ENCODE results near the gene CCDC157.
"Not testable (repeated sequence)": the region's sequence is repeated elsewhere in the genome, so short reads cannot be mapped to it uniquely, and the experiment has no call there.

Gene CCDC157

DNA sequence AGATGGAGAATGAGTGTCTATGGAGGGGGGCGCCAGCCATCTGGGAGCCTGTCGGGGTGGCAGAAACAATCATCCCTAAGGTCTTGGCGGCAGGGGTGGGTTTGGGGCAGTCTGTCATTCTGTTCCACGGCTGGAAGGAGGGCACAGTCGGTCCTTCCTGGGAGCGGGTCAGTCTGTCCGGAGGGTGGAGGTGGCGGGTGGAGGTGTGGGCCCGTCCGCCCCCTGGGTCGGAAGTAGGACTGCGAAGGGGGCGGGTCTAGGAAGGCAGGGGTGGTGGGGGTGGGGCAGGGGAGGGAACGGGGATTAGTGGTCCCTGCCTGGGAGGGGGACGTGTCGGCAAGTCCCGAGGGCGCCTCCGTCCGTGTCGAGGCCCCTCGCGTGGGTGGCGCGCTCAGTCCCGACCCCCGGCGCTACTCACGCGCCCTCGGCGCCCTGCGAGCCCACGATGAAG lies 30.5 kb upstream of the CCDC157 start:
- peak in 1 of 2 donors; percentile 11 for DNase-seq

GRCh38 chr22:30326706-30327362 lies 30.0 kb upstream of the CCDC157 start, which contains the start of gene TBC1D10A:
TBC1D10A (minus strand) TSS chr22:30326941; CDS start chr22:30326881, 60 bp downstream.
- DNase-seq: peak; percentile 73 to 84

DNA sequence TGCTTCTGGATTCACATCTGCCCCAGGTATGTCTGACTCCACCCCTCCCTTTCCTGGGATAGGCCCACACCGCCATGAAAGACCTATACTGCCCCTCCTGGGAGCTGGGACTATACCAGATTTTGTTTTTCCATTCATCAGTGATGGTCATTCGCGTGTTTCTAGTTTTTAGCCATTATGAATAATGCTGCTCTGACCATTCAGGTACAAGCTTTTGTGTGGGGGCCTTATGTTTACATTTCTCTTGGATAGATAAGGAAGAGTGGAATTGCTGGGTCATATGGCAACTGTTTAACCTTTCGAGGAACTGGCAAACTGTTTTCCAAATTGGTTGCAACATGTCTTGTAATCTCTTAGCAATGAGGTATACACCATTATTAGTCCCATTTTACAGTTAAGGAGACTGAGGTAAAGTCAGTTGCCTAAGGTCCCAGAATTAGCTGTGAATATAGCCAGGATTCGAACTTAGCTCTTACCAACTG lies 28.9 kb upstream of the CCDC157 start:
- no peak for DNase-seq

DNA sequence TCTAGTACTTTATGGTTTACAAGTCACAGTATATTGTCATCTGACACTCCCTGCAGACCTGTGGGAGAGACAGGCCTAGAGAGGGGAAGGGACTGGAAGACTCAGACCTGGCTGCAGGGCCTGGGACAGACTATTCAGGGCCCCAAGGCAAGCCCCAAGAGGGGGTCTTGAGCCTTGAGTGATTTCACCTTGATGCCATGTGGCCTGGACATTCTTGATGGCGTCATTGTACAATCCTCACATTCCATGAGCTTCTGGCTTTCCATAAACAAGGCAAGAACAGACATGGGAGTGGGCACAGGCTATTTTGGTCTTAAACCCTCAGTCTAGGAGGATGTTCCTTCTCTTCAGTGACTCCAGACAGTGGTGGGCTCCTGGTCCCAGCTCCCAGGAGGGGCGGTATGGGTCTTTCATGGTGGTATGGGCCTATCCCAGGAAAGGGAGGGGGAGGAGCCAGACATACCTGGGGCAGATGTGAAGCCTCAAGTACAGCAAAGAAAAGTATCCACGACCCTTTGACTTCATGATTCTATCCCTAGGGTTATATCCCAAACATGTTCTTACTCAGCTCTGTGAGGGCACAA lies 28.2 kb upstream of the CCDC157 start:
- no peak for DNase-seq

DNA sequence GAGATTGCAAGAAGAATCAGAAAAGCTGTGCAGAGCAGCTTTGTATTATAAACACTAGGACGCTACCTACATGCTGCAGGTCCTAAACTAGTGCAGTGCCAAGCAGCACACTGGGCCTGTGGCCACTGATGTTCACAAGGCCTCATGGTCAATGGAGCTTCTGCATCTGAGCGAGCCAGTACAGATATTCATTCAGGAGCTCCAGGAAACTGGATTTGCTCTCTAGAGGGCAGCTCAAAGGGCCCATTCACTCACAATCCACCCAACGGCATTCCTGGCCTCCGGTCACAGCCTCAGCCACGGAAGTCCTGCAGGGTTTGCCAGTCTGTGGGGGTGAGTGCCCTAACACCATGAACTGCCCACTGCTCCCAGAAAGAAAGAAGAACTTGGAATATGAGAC lies 24.3 kb upstream of the CCDC157 start:
- DNase-seq: no peak

- DNase-seq: no peak
Observed at GRCh38 chr22:30332994-30333706, 23.7 kb upstream of the CCDC157 start.

GRCh38 chr22:30333707-30334087 lies 23.1 kb upstream of the CCDC157 start:
- DNase-seq: no peak

GRCh38 chr22:30334646-30335045 lies 22.2 kb upstream of the CCDC157 start:
- DNase-seq: no peak

DNA sequence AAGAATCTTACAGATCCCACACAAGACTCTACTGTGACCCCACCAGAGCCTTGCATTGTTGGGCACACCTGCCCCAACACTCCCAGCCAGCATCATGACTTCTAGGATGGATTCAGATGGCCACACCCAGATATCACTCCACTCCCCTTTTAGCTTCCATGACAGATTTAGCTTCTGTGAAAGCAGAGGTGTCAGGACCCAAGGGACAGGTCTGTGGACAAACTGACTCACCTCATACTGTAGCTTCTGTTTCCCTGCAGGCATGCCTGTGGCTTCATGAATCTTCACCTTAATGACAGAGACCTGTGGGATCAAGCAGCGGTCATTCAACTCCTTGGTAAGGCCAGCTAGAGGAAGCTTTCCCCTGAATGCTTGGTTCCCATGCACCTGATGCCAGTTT lies 21.6 kb upstream of the CCDC157 start:
- no peak for DNase-seq

DNA sequence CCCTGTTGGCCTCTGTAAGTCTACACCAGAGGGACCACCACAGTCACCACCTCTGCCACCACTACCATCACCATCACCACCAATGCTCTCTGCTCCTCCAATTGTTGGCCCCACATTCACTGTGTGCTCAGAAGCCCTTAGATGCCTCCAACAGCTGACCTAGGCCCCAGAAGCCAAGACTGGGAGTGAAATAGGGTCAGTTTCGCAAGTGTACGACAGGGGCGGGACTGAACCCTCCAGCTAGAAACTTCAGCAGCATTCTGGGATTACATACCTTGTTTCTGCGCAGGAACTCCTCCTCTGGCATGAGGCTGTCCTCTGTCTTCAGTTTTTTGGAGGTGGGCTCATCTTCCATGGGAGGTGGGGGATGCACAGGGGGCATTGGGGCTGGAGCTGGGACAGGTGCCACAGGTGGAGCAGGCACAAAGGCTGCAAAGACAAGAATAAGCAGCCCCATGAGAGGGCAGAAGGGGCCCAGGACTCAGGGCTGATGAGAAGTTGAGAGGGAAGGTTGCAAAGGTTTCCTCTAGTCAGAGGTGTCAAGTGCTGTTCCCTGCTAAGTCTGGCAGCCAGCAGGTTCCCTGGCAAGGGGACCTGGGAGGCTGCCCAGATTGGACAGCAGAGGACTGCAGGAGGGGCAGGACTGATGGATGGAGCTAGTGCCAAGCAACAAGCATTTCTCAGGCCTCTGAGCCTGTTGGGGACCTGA lies 19.9 kb upstream of the CCDC157 start:
- no peak for DNase-seq

DNA sequence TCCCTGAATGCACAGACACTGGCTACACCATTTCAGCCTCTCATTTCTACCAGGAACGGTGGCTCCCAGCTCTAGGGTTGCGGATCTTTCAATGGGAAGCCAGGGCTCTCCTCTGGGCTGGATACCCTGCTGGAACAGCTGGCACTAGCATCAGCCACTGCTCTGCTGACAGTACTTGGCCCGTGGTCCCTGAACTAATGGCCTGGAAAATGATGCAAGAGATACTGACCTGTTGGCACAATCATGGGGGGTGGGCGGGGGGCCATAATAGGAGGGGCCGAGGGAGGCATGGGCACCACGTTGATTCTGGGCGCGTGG lies 19.4 kb upstream of the CCDC157 start:
- DNase-seq: no peak

- DNase-seq: not testable (repeated sequence)
Observed at GRCh38 chr22:30338341-30338740, 18.5 kb upstream of the CCDC157 start.

- no peak for DNase-seq
Observed at GRCh38 chr22:30338802-30339201, 18.0 kb upstream of the CCDC157 start.

DNA sequence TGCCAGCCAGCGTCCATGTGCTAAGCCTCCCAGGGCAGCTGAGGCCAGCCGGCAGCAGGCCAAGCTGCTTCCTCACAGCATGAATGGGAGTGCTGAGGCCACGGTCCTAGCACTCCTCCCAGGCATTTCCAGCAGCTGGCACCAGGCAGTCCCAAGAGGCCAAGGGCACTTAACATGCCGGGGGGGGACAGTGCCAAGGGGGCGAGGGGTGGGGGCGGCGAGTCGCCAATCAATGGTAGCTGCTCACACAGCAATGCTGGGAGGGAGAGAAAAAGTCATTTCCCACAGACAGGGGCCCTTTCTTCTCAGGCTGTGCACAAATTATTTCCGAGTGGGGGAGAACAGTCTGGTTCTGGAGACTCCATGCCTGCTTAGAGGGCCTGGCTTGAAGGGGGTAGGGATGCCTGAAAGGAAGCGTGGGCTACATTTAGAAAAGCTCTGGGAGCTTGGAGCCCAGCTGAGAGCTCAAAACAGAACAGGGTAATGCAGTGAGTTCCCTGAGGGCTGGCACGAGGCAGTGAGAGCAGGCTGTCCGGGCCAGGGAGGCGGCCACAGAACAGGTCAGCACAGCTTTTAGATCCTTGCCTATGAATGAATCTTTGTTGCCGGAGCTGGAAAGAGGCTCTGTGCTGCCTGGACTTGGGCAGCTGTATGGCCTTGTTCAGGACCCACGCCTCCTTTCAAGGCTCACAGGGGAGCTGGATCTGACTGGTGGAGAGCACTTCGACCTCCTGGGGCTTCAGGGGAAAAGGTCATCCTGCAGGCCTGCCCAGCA lies 15.7 kb upstream of the CCDC157 start:
- no peak for DNase-seq

- DNase-seq: no peak
Observed at GRCh38 chr22:30344447-30345200, 12.2 kb upstream of the CCDC157 start.

DNA sequence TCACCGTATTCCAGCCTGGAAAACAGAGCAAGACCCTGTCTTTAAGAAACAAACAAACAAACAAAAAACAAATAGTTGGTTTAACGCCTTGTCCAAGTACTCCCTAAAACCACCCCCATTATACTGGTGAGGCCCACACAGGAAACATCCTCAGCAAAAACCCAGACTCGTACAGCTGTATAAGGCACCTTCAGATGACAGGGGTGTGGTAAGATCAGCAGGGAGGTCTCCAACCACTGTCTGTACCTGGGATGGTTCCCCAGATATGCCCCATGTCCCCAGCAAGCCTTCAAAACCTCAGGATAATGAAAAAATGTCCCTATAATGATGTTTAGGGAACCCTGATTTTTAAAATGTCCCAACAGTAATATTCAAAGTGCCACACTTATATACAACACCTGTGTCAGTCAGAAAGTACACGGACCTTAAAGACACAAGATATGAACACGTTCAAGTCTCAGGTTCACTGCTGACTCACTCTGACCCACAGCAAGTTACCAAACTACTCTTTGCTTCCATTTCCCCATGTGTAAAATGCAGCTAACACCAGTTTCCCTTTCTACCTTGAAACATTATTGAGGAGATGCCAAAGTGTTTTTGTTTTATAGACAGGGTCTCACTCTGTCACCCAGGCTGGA lies 9.4 kb upstream of the CCDC157 start:
- DNase-seq: no peak

DNA sequence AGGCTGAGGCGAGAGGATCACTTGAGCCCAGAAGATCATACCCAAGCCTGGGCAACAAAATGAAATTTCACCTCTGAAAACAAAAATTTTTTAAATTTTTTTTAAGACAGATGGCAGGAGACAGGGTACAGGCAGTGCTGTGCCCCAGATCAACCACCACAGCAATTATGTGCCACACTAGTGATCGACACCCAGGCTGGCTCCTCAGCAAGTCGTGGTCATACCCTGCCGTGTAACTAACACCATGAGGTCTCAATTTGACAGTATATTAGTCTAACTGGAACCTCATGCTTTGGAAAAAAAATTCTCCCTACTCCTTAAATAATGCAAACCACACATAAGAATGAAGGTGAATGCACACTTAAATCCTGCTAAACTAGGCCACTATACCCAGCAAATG lies 8.4 kb upstream of the CCDC157 start:
- no peak for DNase-seq

DNA sequence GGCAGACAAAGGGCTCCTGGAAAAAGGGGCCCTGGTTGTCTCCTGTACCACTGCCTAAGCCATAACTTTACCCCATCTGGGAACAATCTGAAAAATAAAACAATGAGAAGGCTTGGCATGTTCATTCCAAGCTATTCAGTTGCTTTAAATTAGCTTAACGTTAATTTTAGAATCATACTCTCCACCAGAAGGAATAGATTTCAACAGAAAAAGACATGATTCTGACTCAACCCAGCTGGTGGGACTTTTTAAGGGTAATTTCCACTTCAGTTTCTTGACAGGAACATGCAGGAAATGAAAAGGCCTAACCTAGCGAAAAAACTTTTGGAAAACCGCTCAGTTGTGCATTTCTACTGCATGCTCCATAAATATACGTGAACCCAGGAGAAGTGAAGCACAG lies 8.0 kb upstream of the CCDC157 start:
- DNase-seq: no peak

- no peak for DNase-seq
Observed at GRCh38 chr22:30351226-30351625, 5.6 kb upstream of the CCDC157 start.

DNA sequence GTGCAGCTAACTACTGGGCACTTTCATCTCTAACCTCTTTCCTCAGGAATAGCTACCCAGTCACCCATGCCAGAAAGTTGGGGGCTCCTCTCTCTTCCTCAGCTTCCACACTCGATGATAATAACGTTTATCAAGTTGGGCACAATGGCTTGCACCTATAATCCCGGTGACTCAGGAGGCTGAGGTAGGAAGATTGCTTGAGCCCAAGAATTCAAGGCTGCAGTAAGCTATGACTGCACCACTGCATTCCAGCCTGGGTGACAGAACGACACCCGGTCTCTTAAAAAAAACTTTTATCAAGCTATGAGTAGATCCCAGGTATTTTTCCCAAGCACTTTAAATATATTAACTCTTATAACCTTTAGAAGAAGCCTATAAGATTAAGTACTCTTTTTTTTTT lies 2.2 kb upstream of the CCDC157 start:
- DNase-seq: no peak

- DNase-seq: no peak
Observed at GRCh38 chr22:30357236-30357570, 396 bp downstream of the CCDC157 start.

All from inflammatory macrophage (primary cell).